ENCODE measurements around the gene ADM. TPM values are rescaled to one million over a fixed set of nuclear protein-coding genes. Genes with fewer than 3 reads are reported as not detected.

Gene ADM
- total RNA-seq, 2 experiments from 2014 or later = 11.7 to 14.4 TPM

Other genes starting within 250 kb of the ADM start
- gene SBF2, start 10.9 kb upstream of the ADM start, total RNA-seq = 1 to 10 TPM; 7.1 to 8.1 TPM
- 10 to 100 TPM; 26.3 to 27.1 TPM for gene AMPD3, start 150.2 kb downstream of the ADM start, total RNA-seq
- 10 to 100 TPM; 12.5 to 17.8 TPM for gene RNF141, start 236.1 kb downstream of the ADM start, total RNA-seq

Data from activated CD4-positive, alpha-beta T cell treated with anti-CD3 and anti-CD28 coated beads for 36 hours (primary cell).